Right lung (tissue), 5 donors: ENCODE results near the gene NEK8. TPM values are rescaled to one million over a fixed set of nuclear protein-coding genes. Genes with fewer than 3 reads are reported as not detected.
A peak's percentile ranks its signal among the peaks of the same experiment; 100 is the strongest.
"Not testable (repeated sequence)": the region's sequence is repeated elsewhere in the genome, so short reads cannot be mapped to it uniquely, and the experiment has no call there.

Experiments
- DNase-seq, 2 donors: peaks; one replicate each; pipeline ENCODE4 v3.0.0-alpha.2; 2013
- polyA plus RNA-seq, 5 donors: library from polyadenylated mRNA; unstranded; fragments of 120-200 nt; gene quantifications; one replicate each; pipeline versions ENCODE4 v1.2.1 to v1.2.3, GENCODE V29; 2013; ENCODE audit warnings: inconsistent platforms in 1 of 5, low replicate concordance in 1 of 5; ENCODE audit not compliant: insufficient read length in 5 of 5, insufficient read depth in 1 of 5

NEK8 gene
- polyA plus RNA-seq, 5 donors = 5.5 to 8.4 (median 6.8) TPM

GRCh38 chr17:28760601-28761562 lies 32.3 kb downstream of the NEK8 start:
- peak in 1 of 2 donors; percentile 18 for DNase-seq

GRCh38 chr17:28763137-28763799 lies 34.7 kb downstream of the NEK8 start:
- no peak for DNase-seq

- DNase-seq = peak in 1 of 2 donors; percentile 70
These were observed 35.2 kb downstream of the NEK8 start for GRCh38 chr17:28763804-28764266.

GRCh38 chr17:28765038-28765437 lies 36.5 kb downstream of the NEK8 start:
- no peak for DNase-seq

- no peak for DNase-seq
These were observed 45.1 kb downstream of the NEK8 start for GRCh38 chr17:28773736-28774135.

- no peak for DNase-seq
These were observed 45.6 kb downstream of the NEK8 start for GRCh38 chr17:28774206-28774605.

- DNase-seq = no peak
These were observed 48.6 kb downstream of the NEK8 start for GRCh38 chr17:28777178-28777577.

GRCh38 chr17:28779601-28780000 lies 51.0 kb downstream of the NEK8 start:
- not testable (repeated sequence) for DNase-seq

- no peak for DNase-seq
These were observed 54.6 kb downstream of the NEK8 start for GRCh38 chr17:28783161-28783560.

- DNase-seq = no peak
These were observed 59.5 kb downstream of the NEK8 start for GRCh38 chr17:28788100-28788499.

Other genes with a start within 250 kb of the NEK8 start
- gene FOXN1, start 222.4 kb upstream of the NEK8 start, polyA plus RNA-seq = under 1 TPM in 4 of 5 donors, not detected in 1; 0.06 to 0.19 (median 0.16) TPM
- gene UNC119, start 176.2 kb upstream of the NEK8 start, polyA plus RNA-seq = 10 to 100 TPM; 28.4 to 44.4 (median 36.3) TPM
- 10 to 100 TPM; 58.7 to 66.9 (median 62.7) TPM for gene PIGS, start 157.3 kb upstream of the NEK8 start, polyA plus RNA-seq
- 10 to 100 TPM; 16.1 to 21.6 (median 20.2) TPM for gene ALDOC, start 151.9 kb upstream of the NEK8 start, polyA plus RNA-seq
- gene SPAG5, start 129.8 kb upstream of the NEK8 start, polyA plus RNA-seq = 10 to 100 TPM; 35.5 to 80.1 (median 66.1) TPM
- 10 to 100 TPM; 19.0 to 27.9 (median 24.2) TPM for gene RSKR, start 114.6 kb upstream of the NEK8 start, polyA plus RNA-seq
- gene BLTP2, start 83.6 kb upstream of the NEK8 start, polyA plus RNA-seq = 10 to 100 TPM; 70.4 to 87.5 (median 77.3) TPM
- gene SDF2, start 66.9 kb upstream of the NEK8 start, polyA plus RNA-seq = 10 to 100 TPM; 67.7 to 73.8 (median 69.5) TPM
- 10 to 100 TPM; 60.3 to 74.7 (median 66.8) TPM for gene SUPT6H, start 66.6 kb upstream of the NEK8 start, polyA plus RNA-seq
- gene PROCA1, start 16.9 kb upstream of the NEK8 start, polyA plus RNA-seq = 1 to 10 TPM; 5.7 to 7.1 (median 6.6) TPM
- gene RAB34, start 10.9 kb upstream of the NEK8 start, polyA plus RNA-seq = 100 to 1,000 TPM; 180 to 195 (median 187) TPM
- 1,000 to 10,000 TPM; 1,134 to 1,477 (median 1,162) TPM for gene RPL23A, start 8.8 kb upstream of the NEK8 start, polyA plus RNA-seq
- gene TLCD1, start 2.6 kb upstream of the NEK8 start, polyA plus RNA-seq = 10 to 100 TPM in 1 of 5 donors, 1 to 10 TPM in 4; 7.5 to 11.0 (median 8.7) TPM
- gene TRAF4, start 15.2 kb downstream of the NEK8 start, polyA plus RNA-seq = 100 to 1,000 TPM in 3 of 5 donors, 10 to 100 TPM in 2; 92.5 to 141 (median 113) TPM
- 10 to 100 TPM; 15.5 to 22.3 (median 17.5) TPM for gene FAM222B, start 114.0 kb downstream of the NEK8 start, polyA plus RNA-seq
- gene ERAL1, start 126.2 kb downstream of the NEK8 start, polyA plus RNA-seq = 10 to 100 TPM; 60.7 to 78.6 (median 68.4) TPM
- gene FLOT2, start 168.9 kb downstream of the NEK8 start, polyA plus RNA-seq = 10 to 100 TPM; 60.5 to 89.2 (median 72.7) TPM
- gene DHRS13, start 174.3 kb downstream of the NEK8 start, polyA plus RNA-seq = 1 to 10 TPM; 5.6 to 8.7 (median 6.8) TPM
- 10 to 100 TPM; 42.7 to 61.2 (median 57.0) TPM for gene PHF12, start 222.7 kb downstream of the NEK8 start, polyA plus RNA-seq